ENCODE data around the gene C1GALT1C1L.
"Not testable (repeated sequence)": the region's sequence is repeated elsewhere in the genome, so short reads cannot be mapped to it uniquely, and the experiment has no call there.

Gene C1GALT1C1L

DNA sequence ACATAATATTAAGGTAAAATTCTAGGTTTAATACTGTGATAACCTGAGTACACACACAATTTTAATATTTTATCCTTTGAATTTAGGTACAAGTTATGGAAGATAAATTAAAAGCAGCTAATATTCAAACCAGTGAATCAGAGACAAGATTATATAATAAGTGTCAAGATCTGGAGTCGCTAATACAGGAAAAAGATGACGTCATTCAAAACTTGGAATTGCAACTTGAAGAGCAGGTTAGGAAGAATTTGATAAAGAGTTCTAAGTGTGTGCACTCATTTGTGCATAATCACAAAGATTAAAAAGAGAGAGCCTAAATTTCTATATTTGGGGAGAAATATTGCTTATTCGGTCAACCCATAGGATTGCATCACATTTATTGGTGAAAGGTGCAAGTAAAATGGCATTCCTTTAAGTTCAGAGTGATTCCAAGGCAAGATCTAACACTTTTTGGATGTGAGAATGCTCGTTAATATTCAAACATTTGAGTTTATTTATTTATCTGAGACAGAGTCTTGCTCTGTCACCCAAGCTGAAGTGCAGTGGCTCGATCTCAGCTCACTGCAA is 16.3 kb upstream of the C1GALT1C1L start:
- H3K27me3 ChIP-seq (ENCODE audit: control insufficient read depth, low read length), result no peaks in the 10 kb centered on the region
- H3K36me3 ChIP-seq (ENCODE audit: control insufficient read depth, low read length), result no peaks in the 10 kb centered on the region
- no peak overlapping the region for H3K27ac ChIP-seq (ENCODE audit: low read depth, low read length)
- H3K9me3 ChIP-seq (ENCODE audit: control insufficient read depth, insufficient read depth, low read length), result no peaks in the 10 kb centered on the region
- no peaks in the 10 kb centered on the region for H3K4me1 ChIP-seq (ENCODE audit: control insufficient read depth, low read length)
- TF ChIP-seq, protein P1, sequence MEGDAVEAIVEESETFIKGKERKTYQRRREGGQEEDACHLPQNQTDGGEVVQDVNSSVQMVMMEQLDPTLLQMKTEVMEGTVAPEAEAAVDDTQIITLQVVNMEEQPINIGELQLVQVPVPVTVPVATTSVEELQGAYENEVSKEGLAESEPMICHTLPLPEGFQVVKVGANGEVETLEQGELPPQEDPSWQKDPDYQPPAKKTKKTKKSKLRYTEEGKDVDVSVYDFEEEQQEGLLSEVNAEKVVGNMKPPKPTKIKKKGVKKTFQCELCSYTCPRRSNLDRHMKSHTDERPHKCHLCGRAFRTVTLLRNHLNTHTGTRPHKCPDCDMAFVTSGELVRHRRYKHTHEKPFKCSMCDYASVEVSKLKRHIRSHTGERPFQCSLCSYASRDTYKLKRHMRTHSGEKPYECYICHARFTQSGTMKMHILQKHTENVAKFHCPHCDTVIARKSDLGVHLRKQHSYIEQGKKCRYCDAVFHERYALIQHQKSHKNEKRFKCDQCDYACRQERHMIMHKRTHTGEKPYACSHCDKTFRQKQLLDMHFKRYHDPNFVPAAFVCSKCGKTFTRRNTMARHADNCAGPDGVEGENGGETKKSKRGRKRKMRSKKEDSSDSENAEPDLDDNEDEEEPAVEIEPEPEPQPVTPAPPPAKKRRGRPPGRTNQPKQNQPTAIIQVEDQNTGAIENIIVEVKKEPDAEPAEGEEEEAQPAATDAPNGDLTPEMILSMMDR (IDR thresholded peaks at IDR 0.05; ENCODE audit: low read depth, low read length, poor library complexity, severe bottlenecking), result no peak
- TF ChIP-seq EZH2phosphoT487 (IDR thresholded peaks at IDR 0.05; ENCODE audit: borderline replicate concordance, low read length), result no peak
- no peaks in the 10 kb centered on the region for H3K79me2 ChIP-seq (ENCODE audit: control insufficient read depth, low read length)
- H3K4me2 ChIP-seq (ENCODE audit: low read length), result no peak overlapping the region
- no peaks in the 10 kb centered on the region for H3K9me2 ChIP-seq (replicated peaks; ENCODE audit: control insufficient read depth, low read length)
- no peaks in the 10 kb centered on the region for H3F3A ChIP-seq (ENCODE audit: control insufficient read depth, insufficient read depth)
- no peak overlapping the region for H3K4me3 ChIP-seq (ENCODE audit: low read length)
- no peaks in the 10 kb centered on the region for H4K20me1 ChIP-seq (ENCODE audit: control insufficient read depth, insufficient read depth, low read depth, low read length)

DNA sequence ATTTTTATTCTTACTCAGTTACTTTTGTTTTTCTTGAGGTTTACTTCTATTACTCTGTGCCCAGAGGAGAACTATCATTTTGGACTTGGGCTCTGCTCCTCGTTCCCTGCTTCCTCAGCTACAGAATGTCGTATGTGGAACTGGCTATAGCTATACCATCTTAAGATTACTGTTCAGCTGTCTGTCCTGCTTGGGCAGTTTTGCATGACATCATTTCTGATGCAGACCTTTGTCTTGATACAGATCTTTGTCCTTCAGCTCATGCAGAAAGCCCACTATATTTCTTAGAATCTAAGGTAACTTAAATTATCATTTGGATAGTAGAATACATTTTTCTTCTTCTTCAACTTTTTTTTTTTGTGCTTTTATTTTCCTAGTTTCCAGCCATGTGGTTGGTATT is 13.8 kb upstream of the C1GALT1C1L start:
- Histone ChIP-seq H4K20me1 (ENCODE audit: control insufficient read depth, insufficient read depth, low read depth, low read length) (no peaks in the 10 kb centered on the region), H3K4me1 (ENCODE audit: control insufficient read depth, low read length) (peaks cover 14% of the 10 kb centered on the region), H3K27ac (ENCODE audit: low read depth, low read length) (no peak overlapping the region), H3K79me2 (ENCODE audit: control insufficient read depth, low read length) (no peaks in the 10 kb centered on the region), H3K27me3 (ENCODE audit: control insufficient read depth, low read length) (no peaks in the 10 kb centered on the region), H3K36me3 (ENCODE audit: control insufficient read depth, low read length) (no peaks in the 10 kb centered on the region), H3K4me2 (ENCODE audit: low read length) (no peak overlapping the region), H3K9me3 (ENCODE audit: control insufficient read depth, insufficient read depth, low read length) (no peaks in the 10 kb centered on the region), H3K4me3 (ENCODE audit: low read length) (no peak overlapping the region), H3F3A (ENCODE audit: control insufficient read depth, insufficient read depth) (no peaks in the 10 kb centered on the region), H3K9me2 (replicated peaks; ENCODE audit: control insufficient read depth, low read length) (no peaks in the 10 kb centered on the region)
- TF ChIP-seq, protein P1 (IDR thresholded peaks at IDR 0.05; ENCODE audit: low read depth, low read length, poor library complexity, severe bottlenecking), result no peak

DNA sequence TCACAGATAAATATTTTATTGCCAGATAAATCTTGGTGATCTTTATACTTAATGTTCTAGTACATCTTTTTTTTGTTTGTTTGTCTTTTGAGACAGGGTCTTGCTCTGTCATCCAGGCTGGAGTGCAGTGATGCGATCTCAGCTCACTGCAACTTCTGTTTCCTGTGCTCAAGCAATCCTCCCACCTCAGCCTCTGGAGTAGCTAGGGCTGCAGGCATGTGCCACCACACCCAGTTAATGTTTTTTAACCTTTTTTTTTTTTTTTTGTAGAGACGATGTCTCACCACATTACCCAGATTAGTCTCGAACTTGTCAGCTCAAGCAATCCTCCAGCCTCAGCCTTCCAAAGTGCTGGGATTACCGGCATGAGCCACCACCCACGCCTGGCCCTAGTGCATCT is 9.1 kb upstream of the C1GALT1C1L start:
- no peak for TF ChIP-seq EZH2phosphoT487 (IDR thresholded peaks at IDR 0.05; ENCODE audit: borderline replicate concordance, low read length)
- TF ChIP-seq, protein P1 (IDR thresholded peaks at IDR 0.05; ENCODE audit: low read depth, low read length, poor library complexity, severe bottlenecking), result no peak
- Histone ChIP-seq H3K9me3 (ENCODE audit: control insufficient read depth, insufficient read depth, low read length) (no peaks in the 10 kb centered on the region), H3K9me2 (replicated peaks; ENCODE audit: control insufficient read depth, low read length) (no peaks in the 10 kb centered on the region), H3K79me2 (ENCODE audit: control insufficient read depth, low read length) (no peaks in the 10 kb centered on the region), H3K27ac (ENCODE audit: low read depth, low read length) (no peak overlapping the region), H3K4me2 (ENCODE audit: low read length) (peak overlapping the region; percentile 36), H3K4me3 (ENCODE audit: low read length) (0 out of 2 replicates have a peak overlapping the region, but pooled peaks have one; percentile 2), H3F3A (ENCODE audit: control insufficient read depth, insufficient read depth) (no peaks in the 10 kb centered on the region), H3K36me3 (ENCODE audit: control insufficient read depth, low read length) (no peaks in the 10 kb centered on the region), H4K20me1 (ENCODE audit: control insufficient read depth, insufficient read depth, low read depth, low read length) (no peaks in the 10 kb centered on the region), H3K27me3 (ENCODE audit: control insufficient read depth, low read length) (no peaks in the 10 kb centered on the region), H3K4me1 (ENCODE audit: control insufficient read depth, low read length) (peaks cover 19% of the 10 kb centered on the region)

DNA sequence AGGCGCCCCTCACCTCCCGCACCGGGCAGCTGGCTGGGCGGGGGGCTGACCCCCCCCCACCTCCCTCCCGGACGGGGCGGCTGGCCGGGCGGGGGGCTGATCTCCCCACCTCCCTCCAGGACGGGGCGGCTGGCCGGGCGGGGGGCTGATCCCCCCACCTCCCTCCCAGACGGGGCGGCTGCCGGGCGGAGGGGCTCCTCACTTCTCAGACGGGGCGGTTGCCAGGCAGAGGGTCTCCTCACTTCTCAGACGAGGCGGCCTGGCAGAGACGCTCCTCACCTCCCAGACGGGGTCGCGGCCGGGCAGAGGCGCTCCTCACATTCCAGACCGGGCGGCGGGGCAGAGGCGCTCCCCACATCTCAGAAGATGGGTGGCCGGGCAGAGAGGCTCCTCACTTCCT is 1.6 kb upstream of the C1GALT1C1L start:
- H3K4me2 ChIP-seq (ENCODE audit: low read length); H3F3A ChIP-seq (ENCODE audit: control insufficient read depth, insufficient read depth); H3K4me3 ChIP-seq (ENCODE audit: low read length); H3K79me2 ChIP-seq (ENCODE audit: control insufficient read depth, low read length); H3K27ac ChIP-seq (ENCODE audit: low read depth, low read length); H3K4me1 ChIP-seq (ENCODE audit: control insufficient read depth, low read length); H3K9me2 ChIP-seq (replicated peaks; ENCODE audit: control insufficient read depth, low read length); H4K20me1 ChIP-seq (ENCODE audit: control insufficient read depth, insufficient read depth, low read depth, low read length); H3K36me3 ChIP-seq (ENCODE audit: control insufficient read depth, low read length); H3K27me3 ChIP-seq (ENCODE audit: control insufficient read depth, low read length); H3K9me3 ChIP-seq (ENCODE audit: control insufficient read depth, insufficient read depth, low read length): not testable (repeated sequence)

Data from DOHH2 (cell line).